ENCODE results near the gene TPO.
"Not testable (repeated sequence)": the region's sequence is repeated elsewhere in the genome, so short reads cannot be mapped to it uniquely, and the experiment has no call there.

Gene TPO

GRCh38 chr2:1406434-1406833, 6.8 kb upstream of the TPO start:
- no peak for DNase-seq

GRCh38 chr2:1407950-1408675, 5.2 kb upstream of the TPO start:
- DNase-seq: no peak

GRCh38 chr2:1414121-1414520, 858 bp downstream of the TPO start:
- DNase-seq: no peak

GRCh38 chr2:1414901-1415300, 1.6 kb downstream of the TPO start:
- DNase-seq: not testable (repeated sequence)

- DNase-seq: no peak
These were observed 2.2 kb downstream of the TPO start for GRCh38 chr2:1415501-1415900.

GRCh38 chr2:1418566-1418965, 5.3 kb downstream of the TPO start:
- no peak for DNase-seq

GRCh38 chr2:1420746-1421480, 7.7 kb downstream of the TPO start:
- DNase-seq: no peak

- DNase-seq: no peak
These were observed 8.5 kb downstream of the TPO start for GRCh38 chr2:1421731-1422130.

GRCh38 chr2:1422131-1422530, 8.9 kb downstream of the TPO start:
- DNase-seq: no peak

GRCh38 chr2:1422716-1423285, 9.5 kb downstream of the TPO start:
- DNase-seq: no peak

- no peak for DNase-seq
These were observed 13.8 kb downstream of the TPO start for GRCh38 chr2:1427086-1427485.

GRCh38 chr2:1429895-1430294, 16.6 kb downstream of the TPO start:
- DNase-seq: no peak

GRCh38 chr2:1430491-1430890, 17.2 kb downstream of the TPO start:
- DNase-seq: no peak

GRCh38 chr2:1431886-1432400, 18.7 kb downstream of the TPO start:
- no peak for DNase-seq

GRCh38 chr2:1432726-1433125, 19.5 kb downstream of the TPO start:
- no peak for DNase-seq

- no peak for DNase-seq
These were observed 23.1 kb downstream of the TPO start for GRCh38 chr2:1436369-1436768.

GRCh38 chr2:1437101-1437500, 23.8 kb downstream of the TPO start:
- DNase-seq: no peak

- DNase-seq: no peak
These were observed 24.3 kb downstream of the TPO start for GRCh38 chr2:1437537-1437936.

GRCh38 chr2:1438972-1439371, 25.7 kb downstream of the TPO start:
- DNase-seq: no peak

- no peak for DNase-seq
These were observed 27.3 kb downstream of the TPO start for GRCh38 chr2:1440581-1440980.

GRCh38 chr2:1446301-1446700, 33.0 kb downstream of the TPO start:
- DNase-seq: no peak

- no peak for DNase-seq
These were observed 34.7 kb downstream of the TPO start for GRCh38 chr2:1448009-1448408.

GRCh38 chr2:1450915-1451314, 37.7 kb downstream of the TPO start:
- no peak for DNase-seq

- no peak for DNase-seq
These were observed 38.2 kb downstream of the TPO start for GRCh38 chr2:1451422-1451821.
